HL-60 (cell line): ENCODE measurements around the gene CST9.

Source experiments
- GABPA ChIP-seq: IDR thresholded peaks from 2 replicates; pipeline ENCODE4 v1.6.1; 2012; ENCODE audit warnings: low read depth
- POLR2AphosphoS5 ChIP-seq: IDR thresholded peaks from 2 replicates; pipeline ENCODE4 v1.6.1; 2012; ENCODE audit warnings: low read depth
- REST ChIP-seq: IDR thresholded peaks from 2 replicates; pipeline ENCODE4 v1.6.1; 2012; ENCODE audit warnings: low read depth; ENCODE audit not compliant: insufficient replicate concordance
- SPI1 ChIP-seq: IDR thresholded peaks from 2 replicates; pipeline ENCODE4 v1.6.1; 2012; ENCODE audit warnings: low read depth, mild to moderate bottlenecking, borderline replicate concordance
- TF ChIP-seq, protein P1 (sequence below): IDR thresholded peaks from one replicate; pipeline ENCODE4 v1.5.1; 2011; ENCODE audit warnings: low read length, control low read depth, inconsistent platforms; ENCODE audit not compliant: insufficient read depth

GRCh38 chr20:23647346-23647745 is 41.6 kb upstream of the CST9 start:
- TF ChIP-seq GABPA: no peak
- TF ChIP-seq, protein P1, sequence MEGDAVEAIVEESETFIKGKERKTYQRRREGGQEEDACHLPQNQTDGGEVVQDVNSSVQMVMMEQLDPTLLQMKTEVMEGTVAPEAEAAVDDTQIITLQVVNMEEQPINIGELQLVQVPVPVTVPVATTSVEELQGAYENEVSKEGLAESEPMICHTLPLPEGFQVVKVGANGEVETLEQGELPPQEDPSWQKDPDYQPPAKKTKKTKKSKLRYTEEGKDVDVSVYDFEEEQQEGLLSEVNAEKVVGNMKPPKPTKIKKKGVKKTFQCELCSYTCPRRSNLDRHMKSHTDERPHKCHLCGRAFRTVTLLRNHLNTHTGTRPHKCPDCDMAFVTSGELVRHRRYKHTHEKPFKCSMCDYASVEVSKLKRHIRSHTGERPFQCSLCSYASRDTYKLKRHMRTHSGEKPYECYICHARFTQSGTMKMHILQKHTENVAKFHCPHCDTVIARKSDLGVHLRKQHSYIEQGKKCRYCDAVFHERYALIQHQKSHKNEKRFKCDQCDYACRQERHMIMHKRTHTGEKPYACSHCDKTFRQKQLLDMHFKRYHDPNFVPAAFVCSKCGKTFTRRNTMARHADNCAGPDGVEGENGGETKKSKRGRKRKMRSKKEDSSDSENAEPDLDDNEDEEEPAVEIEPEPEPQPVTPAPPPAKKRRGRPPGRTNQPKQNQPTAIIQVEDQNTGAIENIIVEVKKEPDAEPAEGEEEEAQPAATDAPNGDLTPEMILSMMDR: no peak
- no peak for TF ChIP-seq POLR2AphosphoS5
- no peak for TF ChIP-seq REST
- TF ChIP-seq SPI1: no peak
